T follicular helper cell (primary cell): Measurements from ENCODE around the gene HOXB13.

Experiments
- DNase-seq: peaks from one replicate; pipeline ENCODE4 v3.0.0-alpha.2; 2020; ENCODE audit warnings: low read depth

HOXB13 gene

GRCh38 chr17:48704361-48705248 lies 23.9 kb downstream of the HOXB13 start:
- no peak for DNase-seq

GRCh38 chr17:48701864-48702532 lies 26.6 kb downstream of the HOXB13 start:
- DNase-seq = no peak

GRCh38 chr17:48693178-48693577 lies 35.4 kb downstream of the HOXB13 start:
- DNase-seq = no peak

- DNase-seq = no peak
These were observed 36.5 kb downstream of the HOXB13 start for GRCh38 chr17:48692049-48692448.

GRCh38 chr17:48690655-48691054 lies 37.9 kb downstream of the HOXB13 start:
- no peak for DNase-seq

- no peak for DNase-seq
These were observed 46.9 kb downstream of the HOXB13 start for GRCh38 chr17:48681609-48682008.

GRCh38 chr17:48679385-48680096 lies 49.0 kb downstream of the HOXB13 start:
- DNase-seq = no peak

GRCh38 chr17:48678141-48678971 lies 50.2 kb downstream of the HOXB13 start:
- peak; percentile 56 for DNase-seq

GRCh38 chr17:48676963-48677558 lies 51.5 kb downstream of the HOXB13 start:
- DNase-seq = no peak
